Calu3 (cell line): Measurements from ENCODE around the gene MMP25. TPM values are rescaled to one million over a fixed set of nuclear protein-coding genes. Genes with fewer than 3 reads are reported as not detected.
"Not testable (repeated sequence)": the region's sequence is repeated elsewhere in the genome, so short reads cannot be mapped to it uniquely, and the experiment has no call there.

ENCODE experiments used
- BruUV-seq: library from RNA; stranded (reverse); fragments of 400-500 nt; replicated peaks from 2 replicates; lab custom pipeline; 2021; lab: Mats Ljungman, UMichigan
- CTCF ChIA-PET: fragments of 300-600 bp; sonication (Branson Sonifier 250); formaldehyde crosslinking; loops from one replicate; lab custom pipeline; 2022; ENCODE audit warnings: antibody characterized with exemption; lab: Charles Lee
- DNase-seq: peaks from one replicate; pipeline ENCODE4 v3.0.0; 2022
- H3K27ac Mint-ChIP-seq: one replicate; pipeline ENCODE4 v1.8.0; 2022; ENCODE audit warnings: mixed read lengths; ENCODE audit not compliant: unreplicated experiment
- H3K27me3 Mint-ChIP-seq: one replicate; pipeline ENCODE4 v1.8.0; 2022; ENCODE audit warnings: mixed read lengths; ENCODE audit not compliant: unreplicated experiment
- H3K36me3 Mint-ChIP-seq: one replicate; pipeline ENCODE4 v1.8.0; 2022; ENCODE audit warnings: mild to moderate bottlenecking, moderate library complexity, mixed read lengths; ENCODE audit not compliant: insufficient read depth, unreplicated experiment
- H3K4me1 Mint-ChIP-seq: one replicate; pipeline ENCODE4 v1.8.0; 2022; ENCODE audit warnings: mild to moderate bottlenecking, low read depth, mixed read lengths; ENCODE audit not compliant: unreplicated experiment
- H3K4me3 Mint-ChIP-seq: one replicate; pipeline ENCODE4 v1.8.0; 2022; ENCODE audit warnings: mild to moderate bottlenecking, low read depth, moderate library complexity, mixed read lengths; ENCODE audit not compliant: unreplicated experiment
- H3K9me3 Mint-ChIP-seq: one replicate; pipeline ENCODE4 v1.8.0; 2022; ENCODE audit warnings: low read depth, mixed read lengths; ENCODE audit not compliant: unreplicated experiment
- intact Hi-C: fragments of 100-400 bp; cut with micrococcal nuclease; formaldehyde crosslinking; loops from one replicate; pipeline ENCODE4 v1.10.0; 2022; ENCODE audit not compliant: unreplicated experiment
- total RNA-seq: library from RNA; stranded (reverse); gene quantifications from 2 replicates; pipeline ENCODE4 v1.2.3, GENCODE V29; 2022
- TF ChIP-seq, protein P1 (sequence below): fragments of 200-600 bp; IDR thresholded peaks from one replicate; pipeline ENCODE4 v1.8.0; 2022; ENCODE audit warnings: antibody characterized with exemption; ENCODE audit not compliant: unreplicated experiment

Gene MMP25
- total RNA-seq, 1 experiment from 2014 or later = 0.31 TPM

DNA sequence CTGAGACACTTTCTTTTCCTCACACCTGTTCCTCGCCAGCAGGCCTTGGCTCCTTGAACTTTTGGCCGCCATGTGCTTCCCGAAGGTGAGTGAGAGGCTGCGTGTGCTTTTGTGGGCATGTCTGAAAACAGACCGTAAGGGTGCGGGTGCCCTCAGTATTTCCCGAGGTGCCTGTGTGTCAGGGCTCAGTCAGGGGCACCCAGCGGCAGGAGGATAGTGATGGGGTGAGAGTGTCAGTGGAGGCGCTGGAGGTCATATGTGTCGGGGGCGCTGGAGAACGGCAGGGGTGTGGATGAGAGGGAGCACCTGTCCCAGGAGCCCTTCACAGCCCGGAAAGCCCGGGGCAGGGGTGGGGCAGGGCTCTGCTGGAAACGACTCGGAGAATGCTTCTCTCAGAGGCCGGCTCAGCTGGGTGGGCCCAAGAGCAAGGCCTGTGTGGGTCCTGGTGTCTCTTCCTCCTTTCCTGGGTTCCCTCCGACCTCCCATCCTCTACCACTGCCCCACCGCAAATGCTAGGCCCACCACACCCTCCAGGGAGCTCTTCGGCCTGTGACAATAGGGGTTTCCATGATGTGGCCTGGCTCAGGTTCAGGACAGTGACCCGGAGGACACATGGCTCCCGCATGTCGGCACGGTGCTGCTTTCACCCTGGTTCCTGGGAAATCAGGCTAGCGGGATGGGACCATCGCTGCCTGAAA, 19.5 kb downstream of the MMP25 start:
- H3K4me1 Mint-ChIP-seq = peaks cover 22% of the 10 kb centered on the region
- intact Hi-C loops = loop anchor here (2.0 kb wide), 1 partner anchor 41 kb away; no protein-coding TSS in a partner anchor
- DNase-seq = no peak
- TF ChIP-seq, protein P1, sequence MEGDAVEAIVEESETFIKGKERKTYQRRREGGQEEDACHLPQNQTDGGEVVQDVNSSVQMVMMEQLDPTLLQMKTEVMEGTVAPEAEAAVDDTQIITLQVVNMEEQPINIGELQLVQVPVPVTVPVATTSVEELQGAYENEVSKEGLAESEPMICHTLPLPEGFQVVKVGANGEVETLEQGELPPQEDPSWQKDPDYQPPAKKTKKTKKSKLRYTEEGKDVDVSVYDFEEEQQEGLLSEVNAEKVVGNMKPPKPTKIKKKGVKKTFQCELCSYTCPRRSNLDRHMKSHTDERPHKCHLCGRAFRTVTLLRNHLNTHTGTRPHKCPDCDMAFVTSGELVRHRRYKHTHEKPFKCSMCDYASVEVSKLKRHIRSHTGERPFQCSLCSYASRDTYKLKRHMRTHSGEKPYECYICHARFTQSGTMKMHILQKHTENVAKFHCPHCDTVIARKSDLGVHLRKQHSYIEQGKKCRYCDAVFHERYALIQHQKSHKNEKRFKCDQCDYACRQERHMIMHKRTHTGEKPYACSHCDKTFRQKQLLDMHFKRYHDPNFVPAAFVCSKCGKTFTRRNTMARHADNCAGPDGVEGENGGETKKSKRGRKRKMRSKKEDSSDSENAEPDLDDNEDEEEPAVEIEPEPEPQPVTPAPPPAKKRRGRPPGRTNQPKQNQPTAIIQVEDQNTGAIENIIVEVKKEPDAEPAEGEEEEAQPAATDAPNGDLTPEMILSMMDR = no peak
- TSS peak; percentile 53 for BruUV-seq
- H3K27me3 Mint-ChIP-seq = no peaks in the 10 kb centered on the region
- peaks cover 16% of the 10 kb centered on the region for H3K36me3 Mint-ChIP-seq
- CTCF ChIA-PET = interaction anchor here (1.2 to 1.3 kb wide), 2 partner anchors 12 to 34 kb away, joined by 4 read pairs; no protein-coding TSS in a partner anchor
- peak overlapping the region; percentile 77 for H3K27ac Mint-ChIP-seq
- H3K9me3 Mint-ChIP-seq = peaks cover 2% of the 10 kb centered on the region
- peak overlapping the region; percentile 72 for H3K4me3 Mint-ChIP-seq

DNA sequence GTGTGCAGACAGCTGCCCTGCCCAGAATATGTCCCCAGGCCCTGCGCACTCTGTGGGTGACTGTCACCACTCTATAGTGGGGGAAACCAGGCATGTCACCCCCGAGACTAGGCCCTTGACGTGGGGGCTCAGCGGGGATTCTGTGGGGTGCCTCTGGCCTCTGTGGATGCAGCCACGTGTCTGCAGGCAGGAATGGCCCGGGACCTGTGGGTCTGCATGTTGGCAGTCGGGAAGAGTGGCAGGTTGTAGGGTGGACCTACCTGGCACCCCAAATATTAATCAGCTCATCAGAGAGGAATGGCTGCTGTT, 20.0 kb downstream of the MMP25 start:
- DNase-seq = no peak
- H3K9me3 Mint-ChIP-seq = peaks cover 2% of the 10 kb centered on the region
- H3K27ac Mint-ChIP-seq = peak overlapping the region; percentile 77
- peaks cover 4% of the 10 kb centered on the region for H3K27me3 Mint-ChIP-seq
- H3K4me3 Mint-ChIP-seq = peak overlapping the region; percentile 72
- peaks cover 16% of the 10 kb centered on the region for H3K36me3 Mint-ChIP-seq
- intact Hi-C loops = no loop called here
- H3K4me1 Mint-ChIP-seq = peaks cover 22% of the 10 kb centered on the region
- TF ChIP-seq, protein P1 = no peak
- BruUV-seq = no TSS peak
- CTCF ChIA-PET = interaction anchor here (1.2 kb wide), 1 partner anchor 35 kb away, joined by 4 read pairs; no protein-coding TSS in a partner anchor

DNA sequence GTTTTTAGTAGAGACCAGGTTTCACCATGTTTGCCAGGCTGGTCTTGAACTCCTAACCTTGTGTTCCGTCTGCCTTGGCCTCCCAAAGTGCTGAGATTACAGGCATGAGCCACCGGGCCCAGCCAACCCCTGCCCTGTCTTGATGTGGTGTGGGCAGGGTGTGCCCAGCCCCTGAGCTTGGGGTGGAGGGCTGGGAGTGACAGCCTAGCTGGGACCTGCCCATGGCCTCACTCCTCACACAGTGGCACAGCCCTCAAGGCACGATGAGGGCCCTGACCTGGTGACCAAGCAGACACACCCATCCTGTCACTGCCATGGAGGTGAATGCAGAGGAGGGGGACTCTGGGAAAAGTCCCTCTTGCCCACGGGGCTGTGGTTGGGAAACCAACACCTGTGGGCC, 22.1 kb downstream of the MMP25 start:
- CTCF ChIA-PET = no interaction called here
- intact Hi-C loops = no loop called here
- H3K4me1 Mint-ChIP-seq = peaks cover 22% of the 10 kb centered on the region
- H3K27me3 Mint-ChIP-seq = peaks cover 22% of the 10 kb centered on the region
- DNase-seq = no peak
- H3K9me3 Mint-ChIP-seq = no peaks in the 10 kb centered on the region
- no peak overlapping the region for H3K27ac Mint-ChIP-seq
- H3K4me3 Mint-ChIP-seq = no peak overlapping the region
- BruUV-seq = no TSS peak
- peaks cover 16% of the 10 kb centered on the region for H3K36me3 Mint-ChIP-seq
- TF ChIP-seq, protein P1 = no peak

DNA sequence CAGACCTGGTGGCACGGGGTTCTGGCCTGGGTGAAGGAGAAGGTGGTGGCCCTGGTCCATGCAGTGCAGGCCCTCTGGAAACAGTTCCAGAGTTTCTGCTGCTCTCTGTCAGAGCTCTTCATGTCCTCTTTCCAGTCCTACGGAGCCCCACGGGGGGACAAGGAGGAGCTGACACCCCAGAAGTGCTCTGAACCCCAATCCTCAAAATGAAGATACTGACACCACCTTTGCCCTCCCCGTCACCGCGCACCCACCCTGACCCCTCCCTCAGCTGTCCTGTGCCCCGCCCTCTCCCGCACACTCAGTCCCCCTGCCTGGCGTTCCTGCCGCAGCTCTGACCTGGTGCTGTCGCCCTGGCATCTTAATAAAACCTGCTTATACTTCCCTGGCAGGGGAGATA, 22.8 kb downstream of the MMP25 start:
- H3K9me3 Mint-ChIP-seq = not testable (repeated sequence)
- H3K36me3 Mint-ChIP-seq = peaks cover 16% of the 10 kb centered on the region

DNA sequence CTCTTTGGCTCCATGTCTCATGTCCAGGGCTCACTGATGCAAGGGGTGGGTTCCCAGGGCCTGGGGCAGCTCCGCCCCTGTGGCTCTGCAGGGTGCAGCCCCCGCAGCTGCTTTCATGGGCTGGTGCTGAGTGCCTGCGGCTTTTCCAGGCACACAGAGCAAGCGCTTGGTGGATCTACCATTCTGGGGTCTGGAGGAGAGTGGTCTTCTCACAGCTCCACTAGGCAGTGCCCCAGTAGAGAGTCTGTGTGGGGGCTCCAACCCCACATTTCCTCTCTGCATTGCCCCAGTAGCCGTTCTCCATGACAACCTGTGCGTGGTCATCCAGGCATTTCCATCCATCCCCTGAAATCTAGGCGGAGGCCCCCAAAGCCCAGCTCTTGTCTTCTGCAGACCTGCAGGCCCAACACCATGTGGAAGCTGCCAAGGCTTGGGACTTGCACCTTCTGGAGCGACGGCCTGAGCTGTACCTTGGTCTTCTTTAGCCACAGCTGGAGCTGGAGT, 24.3 kb downstream of the MMP25 start:
- no peak overlapping the region for H3K4me3 Mint-ChIP-seq
- peaks cover 44% of the 10 kb centered on the region for H3K27me3 Mint-ChIP-seq
- TF ChIP-seq, protein P1 = no peak
- no TSS peak for BruUV-seq
- CTCF ChIA-PET = no interaction called here
- H3K4me1 Mint-ChIP-seq = peaks cover 5% of the 10 kb centered on the region
- peaks cover 15% of the 10 kb centered on the region for H3K36me3 Mint-ChIP-seq
- DNase-seq = no peak
- no peak overlapping the region for H3K27ac Mint-ChIP-seq
- no peaks in the 10 kb centered on the region for H3K9me3 Mint-ChIP-seq
- intact Hi-C loops = no loop called here

More for the DNA sequence above, 22.8 kb downstream of the MMP25 start:
- peaks cover 29% of the 10 kb centered on the region for H3K27me3 Mint-ChIP-seq
- H3K27ac Mint-ChIP-seq, H3K4me3 Mint-ChIP-seq, intact Hi-C loops, CTCF ChIA-PET, DNase-seq: not testable (repeated sequence)
- peaks cover 20% of the 10 kb centered on the region for H3K4me1 Mint-ChIP-seq
- BruUV-seq = TSS peak; percentile 11
